ENCODE measurements around the gene FAM110A.

FAM110A gene

DNA sequence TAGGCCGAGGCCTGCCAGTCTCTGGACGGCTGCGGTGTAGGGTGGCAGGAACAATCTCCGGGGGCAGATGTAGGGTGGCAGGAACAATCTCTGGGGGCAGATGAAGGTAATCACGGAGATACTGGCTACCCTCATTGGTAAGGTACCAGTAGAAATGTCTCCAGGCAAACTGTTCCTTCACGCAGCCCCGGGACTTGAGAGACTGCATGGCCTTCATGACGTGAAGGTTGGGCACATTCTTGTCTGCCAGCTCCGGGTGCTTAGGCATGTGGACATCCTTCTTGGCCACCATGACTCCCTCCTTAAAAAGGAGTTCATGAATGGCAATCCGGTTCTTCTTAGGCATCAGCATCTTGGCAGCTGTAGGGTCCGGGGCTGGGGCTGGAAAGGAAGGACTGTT is 6.1 kb downstream of the FAM110A start:
- H3K36me3 Mint-ChIP-seq (ENCODE audit: low read depth): peaks cover 9% of the 10 kb centered on the region
- H3K27ac Mint-ChIP-seq: no peak overlapping the region
- H3K4me1 Mint-ChIP-seq: peaks cover 19% of the 10 kb centered on the region
- no peak for DNase-seq
- TF ChIP-seq, protein P1, sequence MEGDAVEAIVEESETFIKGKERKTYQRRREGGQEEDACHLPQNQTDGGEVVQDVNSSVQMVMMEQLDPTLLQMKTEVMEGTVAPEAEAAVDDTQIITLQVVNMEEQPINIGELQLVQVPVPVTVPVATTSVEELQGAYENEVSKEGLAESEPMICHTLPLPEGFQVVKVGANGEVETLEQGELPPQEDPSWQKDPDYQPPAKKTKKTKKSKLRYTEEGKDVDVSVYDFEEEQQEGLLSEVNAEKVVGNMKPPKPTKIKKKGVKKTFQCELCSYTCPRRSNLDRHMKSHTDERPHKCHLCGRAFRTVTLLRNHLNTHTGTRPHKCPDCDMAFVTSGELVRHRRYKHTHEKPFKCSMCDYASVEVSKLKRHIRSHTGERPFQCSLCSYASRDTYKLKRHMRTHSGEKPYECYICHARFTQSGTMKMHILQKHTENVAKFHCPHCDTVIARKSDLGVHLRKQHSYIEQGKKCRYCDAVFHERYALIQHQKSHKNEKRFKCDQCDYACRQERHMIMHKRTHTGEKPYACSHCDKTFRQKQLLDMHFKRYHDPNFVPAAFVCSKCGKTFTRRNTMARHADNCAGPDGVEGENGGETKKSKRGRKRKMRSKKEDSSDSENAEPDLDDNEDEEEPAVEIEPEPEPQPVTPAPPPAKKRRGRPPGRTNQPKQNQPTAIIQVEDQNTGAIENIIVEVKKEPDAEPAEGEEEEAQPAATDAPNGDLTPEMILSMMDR (IDR thresholded peaks at IDR 0.05): no peak
- no peak overlapping the region for H3K4me3 Mint-ChIP-seq
- peaks cover 6% of the 10 kb centered on the region for H3K9me3 Mint-ChIP-seq
- peaks cover 72% of the 10 kb centered on the region for H3K27me3 Mint-ChIP-seq (ENCODE audit: low read depth, poor library complexity)

GRCh38 chr20:840503-840857 is 7.0 kb downstream of the FAM110A start:
- Mint-ChIP-seq H3K27me3 (ENCODE audit: low read depth, poor library complexity) (peaks cover 77% of the 10 kb centered on the region), H3K27ac (no peak overlapping the region), H3K4me3 (peak overlapping the region; percentile 73), H3K4me1 (peaks cover 11% of the 10 kb centered on the region), H3K36me3 (ENCODE audit: low read depth) (peaks cover 9% of the 10 kb centered on the region), H3K9me3 (peaks cover 6% of the 10 kb centered on the region)
- no peak for DNase-seq
- TF ChIP-seq, protein P1 (IDR thresholded peaks at IDR 0.05): no peak

DNA sequence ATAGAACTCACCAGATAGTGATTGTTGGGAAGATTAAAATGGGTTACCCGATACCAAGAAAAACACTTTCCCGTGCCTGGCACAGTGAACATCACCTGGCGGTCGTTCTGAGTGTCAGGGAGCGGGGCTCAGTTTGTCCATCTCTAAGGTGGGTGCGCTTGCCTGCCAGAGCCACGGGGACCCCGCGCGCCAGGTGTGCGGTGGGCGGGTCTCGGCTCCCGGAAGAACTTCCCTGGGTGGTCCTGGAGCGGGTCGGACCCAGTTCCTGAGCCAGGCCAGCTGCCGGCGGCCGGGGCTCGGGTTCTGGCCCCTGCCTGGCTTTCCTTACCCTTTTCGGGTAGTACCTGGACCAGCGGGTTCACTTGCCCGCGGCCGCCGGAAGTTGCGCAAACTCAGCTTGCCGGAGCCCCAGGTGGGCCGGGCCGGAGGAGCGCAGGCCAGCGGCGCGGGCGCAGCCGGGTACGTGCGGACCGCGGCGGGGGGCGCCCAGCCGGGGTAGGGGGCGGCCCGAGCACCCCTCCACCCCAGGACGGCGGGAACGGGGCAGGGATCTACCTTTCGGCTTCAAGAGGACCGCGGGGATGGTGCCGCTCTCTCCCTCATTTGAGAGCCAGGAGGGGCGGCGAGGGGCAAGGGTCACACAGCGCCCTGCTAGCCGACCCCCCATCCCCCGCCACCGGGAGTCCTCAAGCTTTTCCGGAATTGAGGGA is 7.5 kb downstream of the FAM110A start:
- Mint-ChIP-seq H3K4me3 (peak overlapping the region; percentile 73), H3K4me1 (peaks cover 10% of the 10 kb centered on the region), H3K27me3 (ENCODE audit: low read depth, poor library complexity) (peaks cover 82% of the 10 kb centered on the region), H3K9me3 (peaks cover 6% of the 10 kb centered on the region), H3K27ac (no peak overlapping the region), H3K36me3 (ENCODE audit: low read depth) (peaks cover 9% of the 10 kb centered on the region)
- TF ChIP-seq, protein P1 (IDR thresholded peaks at IDR 0.05): no peak
- DNase-seq: peak; percentile 44

DNA sequence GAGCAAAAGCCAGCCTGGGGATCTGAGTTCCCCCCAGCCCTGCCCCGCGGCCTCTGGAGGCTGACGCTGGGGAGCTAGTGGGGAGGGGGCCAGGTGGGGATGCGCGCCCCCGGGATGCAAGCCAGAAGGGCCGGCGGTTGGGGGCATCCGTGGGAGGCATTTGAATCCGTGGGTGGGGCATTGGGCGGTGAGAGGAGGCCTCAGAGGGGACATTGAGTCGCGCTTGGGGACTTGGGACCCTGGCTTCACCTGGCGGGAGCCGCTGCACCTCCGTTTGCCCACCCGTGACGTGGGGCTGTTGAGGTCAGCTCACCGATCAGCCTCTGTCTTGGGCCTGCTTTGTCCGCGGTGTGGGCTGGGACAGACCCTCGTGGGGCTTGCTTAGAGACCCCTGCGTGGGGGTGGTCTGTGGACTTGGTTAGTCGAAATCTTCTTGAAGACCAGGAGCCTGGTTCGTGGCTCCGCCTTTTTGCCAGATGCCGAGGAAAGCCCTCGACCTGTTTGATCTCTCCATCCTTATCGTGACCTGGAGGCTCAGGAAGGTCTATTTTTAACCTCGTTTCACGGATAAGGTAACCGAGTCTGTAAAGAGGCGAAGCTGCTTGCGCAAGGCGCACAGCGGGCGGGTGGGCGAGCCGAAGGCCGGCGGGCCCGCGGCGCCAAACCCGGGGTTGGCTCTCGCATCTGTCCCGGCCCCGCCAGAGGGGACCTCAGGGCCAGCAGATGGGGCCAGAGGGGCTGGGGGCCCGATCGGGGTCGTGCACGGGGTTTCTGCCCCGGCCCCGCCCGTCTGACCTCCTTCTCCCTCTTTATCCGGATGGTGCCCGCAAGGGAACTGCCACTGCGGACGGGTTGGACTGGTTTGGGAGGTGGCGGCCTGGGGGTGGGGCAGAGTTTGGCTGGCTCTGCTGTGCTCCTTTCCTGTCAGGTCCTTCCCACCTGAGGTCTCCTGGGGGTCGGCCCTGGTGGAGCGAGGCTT is 8.3 kb downstream of the FAM110A start:
- Mint-ChIP-seq H3K4me3 (peak overlapping the region; percentile 78), H3K9me3 (peaks cover 6% of the 10 kb centered on the region), H3K27me3 (ENCODE audit: low read depth, poor library complexity) (peaks cover 90% of the 10 kb centered on the region), H3K27ac (no peak overlapping the region), H3K36me3 (ENCODE audit: low read depth) (peaks cover 9% of the 10 kb centered on the region), H3K4me1 (peaks cover 17% of the 10 kb centered on the region)
- peak; percentile 23 for DNase-seq
- TF ChIP-seq, protein P1 (IDR thresholded peaks at IDR 0.05): no peak

DNA sequence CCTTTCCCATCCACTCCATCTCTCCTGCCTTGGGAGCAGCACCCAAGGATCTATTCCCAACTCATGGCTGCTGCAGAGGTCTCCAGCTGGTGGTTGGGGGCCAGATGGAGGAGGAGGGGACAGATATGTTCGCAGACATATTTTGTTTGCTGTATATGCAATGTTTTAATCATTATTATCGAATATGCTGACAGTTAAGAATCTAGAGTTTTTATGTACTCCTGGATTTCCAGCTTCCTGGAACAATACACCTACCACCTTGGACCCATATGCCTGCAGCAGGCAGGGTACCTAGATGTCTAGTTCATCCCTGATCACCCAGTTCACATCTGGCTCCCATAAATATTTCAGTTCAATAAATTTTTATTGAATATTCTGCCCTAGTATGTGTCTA is 9.0 kb downstream of the FAM110A start:
- Mint-ChIP-seq H3K4me3 (peak overlapping the region; percentile 50), H3K4me1 (peaks cover 24% of the 10 kb centered on the region), H3K9me3 (peaks cover 2% of the 10 kb centered on the region), H3K27me3 (ENCODE audit: low read depth, poor library complexity) (peaks cover 87% of the 10 kb centered on the region), H3K36me3 (ENCODE audit: low read depth) (peaks cover 7% of the 10 kb centered on the region), H3K27ac (no peak overlapping the region)
- TF ChIP-seq, protein P1 (IDR thresholded peaks at IDR 0.05): no peak
- DNase-seq: no peak
